ENCODE results near the gene RAMP3. TPM values are rescaled to one million over a fixed set of nuclear protein-coding genes. Genes with fewer than 3 reads are reported as not detected.

The RAMP3 gene
- total RNA-seq, 3 donors from 2014 or later (not counting 1 experiment from before 2014, with no cell fraction given): not detected

GRCh38 chr7:45171946-45172345, 14.4 kb downstream of the RAMP3 start:
- Mint-ChIP-seq H3K27ac (no peak overlapping the region), H3K36me3 (no peaks in the 10 kb centered on the region), H3K9me3 (no peaks in the 10 kb centered on the region), H3K4me1 (no peaks in the 10 kb centered on the region), H3K4me3 (no peak overlapping the region), H3K27me3 (ENCODE audit: low read depth in 2 of 2) (peaks cover 5 to 20% of the 10 kb centered on the region in 2 donors)
- TF ChIP-seq CTCF (IDR thresholded peaks at IDR 0.05): no peak
- DNase-seq (no peak), ATAC-seq (no peak)
- WGBS (ENCODE audit: insufficient coverage): 93% methylated on average over 1 of the region's 1 CpG
- Histone ChIP-seq H3K27me3 (ENCODE audit: control insufficient read depth, insufficient read depth, low read length) (no peaks in the 10 kb centered on the region), H3K4me1 (ENCODE audit: control insufficient read depth, insufficient read depth, low read length) (no peaks in the 10 kb centered on the region), H3K4me3 (ENCODE audit: low read length) (no peak overlapping the region), H3K36me3 (ENCODE audit: control insufficient read depth, insufficient read depth, low read length) (no peaks in the 10 kb centered on the region), H3K9me3 (ENCODE audit: control insufficient read depth, insufficient read depth, low read length) (no peaks in the 10 kb centered on the region), H3K27ac (ENCODE audit: low read length) (no peak overlapping the region)
- intact Hi-C loops (cut with micrococcal nuclease): no loop called here

GRCh38 chr7:45173596-45174327, 16.2 kb downstream of the RAMP3 start:
- Mint-ChIP-seq H3K4me1 (no peaks in the 10 kb centered on the region), H3K36me3 (no peaks in the 10 kb centered on the region), H3K4me3 (no peak overlapping the region), H3K9me3 (no peaks in the 10 kb centered on the region), H3K27me3 (ENCODE audit: low read depth in 2 of 2) (peaks cover 11 to 17% of the 10 kb centered on the region in 2 donors), H3K27ac (no peak overlapping the region)
- Histone ChIP-seq H3K9me3 (ENCODE audit: control insufficient read depth, insufficient read depth, low read length) (no peaks in the 10 kb centered on the region), H3K27me3 (ENCODE audit: control insufficient read depth, insufficient read depth, low read length) (no peaks in the 10 kb centered on the region), H3K36me3 (ENCODE audit: control insufficient read depth, insufficient read depth, low read length) (no peaks in the 10 kb centered on the region), H3K4me1 (ENCODE audit: control insufficient read depth, insufficient read depth, low read length) (no peaks in the 10 kb centered on the region), H3K4me3 (ENCODE audit: low read length) (no peak overlapping the region), H3K27ac (ENCODE audit: low read length) (no peak overlapping the region)
- intact Hi-C loops (cut with micrococcal nuclease): no loop called here
- no peak for TF ChIP-seq CTCF (IDR thresholded peaks at IDR 0.05)
- ATAC-seq: no peak
- 82% methylated on average over 6 of the region's 6 CpGs for WGBS (ENCODE audit: insufficient coverage)
- no peak for DNase-seq

GRCh38 chr7:45174328-45174610, 16.7 kb downstream of the RAMP3 start:
- Mint-ChIP-seq H3K4me1 (no peaks in the 10 kb centered on the region), H3K27me3 (ENCODE audit: low read depth in 2 of 2) (peaks cover 12% of the 10 kb centered on the region in 2 donors), H3K27ac (no peak overlapping the region), H3K4me3 (no peak overlapping the region), H3K36me3 (no peaks in the 10 kb centered on the region), H3K9me3 (no peaks in the 10 kb centered on the region)
- ATAC-seq: no peak
- H3K27me3 ChIP-seq (ENCODE audit: control insufficient read depth, insufficient read depth, low read length): no peaks in the 10 kb centered on the region
- no peak for DNase-seq
- H3K27ac ChIP-seq (ENCODE audit: low read length): no peak overlapping the region
- TF ChIP-seq CTCF (IDR thresholded peaks at IDR 0.05): no peak
- no peaks in the 10 kb centered on the region for H3K36me3 ChIP-seq (ENCODE audit: control insufficient read depth, insufficient read depth, low read length)
- H3K9me3 ChIP-seq (ENCODE audit: control insufficient read depth, insufficient read depth, low read length): no peaks in the 10 kb centered on the region
- H3K4me1 ChIP-seq (ENCODE audit: control insufficient read depth, insufficient read depth, low read length): no peaks in the 10 kb centered on the region
- no peak overlapping the region for H3K4me3 ChIP-seq (ENCODE audit: low read length)
- intact Hi-C loops (cut with micrococcal nuclease): no loop called here
- WGBS (ENCODE audit: insufficient coverage): 87% methylated on average over 4 of the region's 4 CpGs

All from natural killer cell (primary cell).